Measurements from ENCODE around the gene CDC73. TPM values are rescaled to one million over a fixed set of nuclear protein-coding genes. Genes with fewer than 3 reads are reported as not detected.

Gene CDC73
- total and polyA plus RNA-seq, 2 of the 13 experiments (the other 11 are each of a cell fraction or from before 2014, with no cell fraction given), result 20.2 to 26.3 TPM

- no peak for TF ChIP-seq CSRNP1 (CRISPR knock-in tag; IDR thresholded peaks at IDR 0.05)
- no peak for TF ChIP-seq ZNF484 (CRISPR knock-in tag; IDR thresholded peaks at IDR 0.05; ENCODE audit: borderline replicate concordance, low read depth)
- TF ChIP-seq HHEX (CRISPR knock-in tag; IDR thresholded peaks at IDR 0.05), result no peak
- no peak for TF ChIP-seq NR3C1 (CRISPR knock-in tag; IDR thresholded peaks at IDR 0.05)
These were observed 119.4 kb downstream of the CDC73 start (continued) for GRCh38 chr1:193241132-193241827.

- WGBS (ENCODE audit: low lambda C conversion rate), result 100% methylated on average over 1 of the region's 4 CpGs
- TF ChIP-seq ELK4 (CRISPR knock-in tag; IDR thresholded peaks at IDR 0.05; ENCODE audit: borderline replicate concordance) (no peak), CBFB (CRISPR knock-in tag; IDR thresholded peaks at IDR 0.05) (no peak), JUNB (CRISPR knock-in tag; IDR thresholded peaks at IDR 0.05; ENCODE audit: borderline replicate concordance) (no peak), ZFP36L1 (CRISPR knock-in tag; IDR thresholded peaks at IDR 0.05) (no peak), TEAD2 (CRISPR knock-in tag; IDR thresholded peaks at IDR 0.05) (no peak), HOXA3 (CRISPR knock-in tag; IDR thresholded peaks at IDR 0.05) (no peak), KAT2B (IDR thresholded peaks at IDR 0.05; ENCODE audit: borderline replicate concordance, low read depth, low read length) (no peak), NRL (CRISPR knock-in tag; IDR thresholded peaks at IDR 0.05; ENCODE audit: borderline replicate concordance) (no peak), GZF1 (CRISPR knock-in tag; IDR thresholded peaks at IDR 0.05) (no peak), ARID3A (IDR thresholded peaks at IDR 0.05; ENCODE audit: low read depth, low read length) (no peak), ARID5B (CRISPR knock-in tag; IDR thresholded peaks at IDR 0.05) (no peak)
These were observed 120.2 kb downstream of the CDC73 start for GRCh38 chr1:193242000-193242399.

More at GRCh38 chr1:193242000-193242399, 120.2 kb downstream of the CDC73 start:
- no peaks in the 10 kb centered on the region for H3K79me2 ChIP-seq (ENCODE audit: insufficient read depth, low read length)
- CTCF ChIA-PET (ENCODE audit: low intra/inter-chr PET ratio, low total read pairs), result no interaction called here
- in situ Hi-C loops (cut with HindIII; ENCODE audit: extremely low pct_ligation_motif_present, low pct_unique_long_range_greater_than_20kb), result no loop called here
- ATAC-seq, result no peak
- no peak overlapping the region for H3K4me2 ChIP-seq (ENCODE audit: low read depth, low read length)
- no peak overlapping the region for H3K9ac ChIP-seq (ENCODE audit: insufficient read depth, low read depth, low read length)
- H3K9me3 ChIP-seq (ENCODE audit: low read length), result no peaks in the 10 kb centered on the region
- no peaks in the 10 kb centered on the region for H3K27me3 ChIP-seq (ENCODE audit: control insufficient read depth in 1 of 2, insufficient read depth in 2 of 2, low read length in 2 of 2)
- peaks cover 1 to 9% of the 10 kb centered on the region in 2 experiments; a peak in 2 of 5 replicates for H3K36me3 ChIP-seq (replicated peaks in 1 of 2; ENCODE audit: control insufficient read depth in 1 of 2, insufficient read depth in 2 of 2, low read length in 2 of 2)
- no peak overlapping the region for H3K4me3 ChIP-seq (replicated peaks in 1 of 3; ENCODE audit: insufficient read depth in 1 of 3, low read depth in 2 of 3, low read length in 3 of 3)
- H3K4me1 ChIP-seq (ENCODE audit: insufficient read depth, low read length), result no peaks in the 10 kb centered on the region
- no peak for DNase-seq (ENCODE audit: low spot score)
- no peak overlapping the region for H3K27ac ChIP-seq (ENCODE audit: extremely low read length, insufficient read depth, low read length)
- intact Hi-C loops (cut with micrococcal nuclease; ENCODE audit: unreplicated experiment), result no loop called here
- POLR2A ChIA-PET, result no interaction called here
- no peak overlapping the region for H2AFZ ChIP-seq (ENCODE audit: low read length)
- no peaks in the 10 kb centered on the region for H4K20me1 ChIP-seq (ENCODE audit: insufficient read depth, low read length)
- FAIRE-seq, result no peak
- BruUV-seq (replicated peaks), result no TSS peak

All from HepG2 (cell line).